ENCODE measurements around the gene FGF11. TPM values are rescaled to one million over a fixed set of nuclear protein-coding genes. Genes with fewer than 3 reads are reported as not detected.

FGF11 gene
- total and polyA plus RNA-seq, 5 donors from 2014 or later = 0.07 to 3.3 (median 0.22) TPM; not detected in 1

GRCh38 chr17:7443499-7444485 lies 4.5 kb downstream of the FGF11 start:
- H3K9me3 Mint-ChIP-seq = peaks cover 0 to 6% (median 0%) of the 10 kb centered on the region in 7 donors
- no peak overlapping the region for H3K4me3 ChIP-seq (ENCODE audit: low read depth, low read length)
- H3K4me3 Mint-ChIP-seq = peak overlapping the region in 1 of 4 donors; percentile 50
- peaks cover 19% of the 10 kb centered on the region for H3K36me3 Mint-ChIP-seq
- peaks cover 4 to 50% (median 22%) of the 10 kb centered on the region in 4 donors for H3K4me1 Mint-ChIP-seq
- no peaks in the 10 kb centered on the region for H3K36me3 ChIP-seq (ENCODE audit: control insufficient read depth, insufficient read depth, low read length)
- no peak overlapping the region for H3K27ac Mint-ChIP-seq
- DNase-seq (no peak), ATAC-seq (ENCODE audit: low read depth in 2 of 2) (no peak)
- no peaks in the 10 kb centered on the region for H3K9me3 ChIP-seq (ENCODE audit: control insufficient read depth in 2 of 2, low read length in 2 of 2)
- H3K4me1 ChIP-seq (ENCODE audit: control insufficient read depth, insufficient read depth, low read length, poor library complexity, severe bottlenecking) = peaks cover 45% of the 10 kb centered on the region
- peaks cover 83% of the 10 kb centered on the region for H3K27me3 Mint-ChIP-seq
- H3K27ac ChIP-seq (ENCODE audit: insufficient read depth, low read length, poor library complexity, severe bottlenecking) = no peak overlapping the region
- peaks cover 34% of the 10 kb centered on the region for H3K27me3 ChIP-seq (ENCODE audit: control insufficient read depth, insufficient read depth, low read length)

GRCh38 chr17:7444682-7445618 lies 5.6 kb downstream of the FGF11 start, which contains the start of gene CHRNB1:
Gene CHRNB1 (plus strand): TSS chr17:7445061. CDS start chr17:7445128, 67 bp downstream.
- peaks cover 18% of the 10 kb centered on the region for H3K36me3 Mint-ChIP-seq
- no peaks in the 10 kb centered on the region for H3K9me3 ChIP-seq (ENCODE audit: control insufficient read depth in 2 of 2, low read length in 2 of 2)
- H3K4me3 ChIP-seq (ENCODE audit: low read depth, low read length) = no peak within 1 kb of the TSS
- H3K4me3 Mint-ChIP-seq = peak within 1 kb of the TSS; percentile 62 to 85 (median 78)
- no peak for ATAC-seq (ENCODE audit: low read depth in 2 of 2)
- H3K27ac ChIP-seq (ENCODE audit: insufficient read depth, low read length, poor library complexity, severe bottlenecking) = no peak within 1 kb of the TSS
- H3K4me1 Mint-ChIP-seq = peaks cover 4 to 42% (median 18%) of the 10 kb centered on the region in 4 donors
- H3K9me3 Mint-ChIP-seq = peaks cover 0 to 6% (median 0%) of the 10 kb centered on the region in 7 donors
- H3K27me3 ChIP-seq (ENCODE audit: control insufficient read depth, insufficient read depth, low read length) = peaks cover 30% of the 10 kb centered on the region
- peaks cover 33% of the 10 kb centered on the region for H3K4me1 ChIP-seq (ENCODE audit: control insufficient read depth, insufficient read depth, low read length, poor library complexity, severe bottlenecking)
- H3K27me3 Mint-ChIP-seq = peaks cover 84% of the 10 kb centered on the region
- no peak for DNase-seq
- H3K27ac Mint-ChIP-seq = peak within 1 kb of the TSS in 2 of 3 donors; percentile 40 to 76
- no peaks in the 10 kb centered on the region for H3K36me3 ChIP-seq (ENCODE audit: control insufficient read depth, insufficient read depth, low read length)

- peaks cover 21% of the 10 kb centered on the region for H3K36me3 Mint-ChIP-seq
- Histone ChIP-seq H3K27me3 (ENCODE audit: control insufficient read depth, insufficient read depth, low read length) (peaks cover 30% of the 10 kb centered on the region), H3K4me3 (ENCODE audit: low read depth, low read length) (no peak overlapping the region), H3K9me3 (ENCODE audit: control insufficient read depth in 2 of 2, low read length in 2 of 2) (no peaks in the 10 kb centered on the region), H3K27ac (ENCODE audit: insufficient read depth, low read length, poor library complexity, severe bottlenecking) (no peak overlapping the region), H3K4me1 (ENCODE audit: control insufficient read depth, insufficient read depth, low read length, poor library complexity, severe bottlenecking) (peaks cover 27% of the 10 kb centered on the region), H3K36me3 (ENCODE audit: control insufficient read depth, insufficient read depth, low read length) (no peaks in the 10 kb centered on the region)
- peaks cover 8 to 38% (median 14%) of the 10 kb centered on the region in 4 donors for H3K4me1 Mint-ChIP-seq
- ATAC-seq (ENCODE audit: low read depth in 2 of 2) (peak; percentile 72 to 83), DNase-seq (peak in 2 of 3 donors; percentile 44 to 64)
- H3K27ac Mint-ChIP-seq = peak overlapping the region in 2 of 3 donors; percentile 40 to 76
- peaks cover 77% of the 10 kb centered on the region for H3K27me3 Mint-ChIP-seq
- peaks cover 0 to 6% (median 0%) of the 10 kb centered on the region in 7 donors for H3K9me3 Mint-ChIP-seq
- peak overlapping the region; percentile 62 to 85 (median 78) for H3K4me3 Mint-ChIP-seq
Measured at GRCh38 chr17:7445619-7445968, 6.3 kb downstream of the FGF11 start.

- no peak overlapping the region for H3K4me3 ChIP-seq (ENCODE audit: low read depth, low read length)
- H3K9me3 Mint-ChIP-seq = peaks cover 0 to 6% (median 0%) of the 10 kb centered on the region in 7 donors
- peaks cover 21% of the 10 kb centered on the region for H3K36me3 Mint-ChIP-seq
- H3K9me3 ChIP-seq (ENCODE audit: control insufficient read depth in 2 of 2, low read length in 2 of 2) = no peaks in the 10 kb centered on the region
- ATAC-seq (ENCODE audit: low read depth in 2 of 2) (no peak), DNase-seq (no peak)
- H3K4me1 ChIP-seq (ENCODE audit: control insufficient read depth, insufficient read depth, low read length, poor library complexity, severe bottlenecking) = peaks cover 21% of the 10 kb centered on the region
- H3K27ac Mint-ChIP-seq = no peak overlapping the region
- peak overlapping the region in 1 of 4 donors; percentile 24 for H3K4me3 Mint-ChIP-seq
- H3K27me3 Mint-ChIP-seq = peaks cover 49% of the 10 kb centered on the region
- peaks cover 13% of the 10 kb centered on the region for H3K27me3 ChIP-seq (ENCODE audit: control insufficient read depth, insufficient read depth, low read length)
- H3K4me1 Mint-ChIP-seq = peaks cover 8 to 33% (median 14%) of the 10 kb centered on the region in 4 donors
- H3K27ac ChIP-seq (ENCODE audit: insufficient read depth, low read length, poor library complexity, severe bottlenecking) = no peak overlapping the region
- H3K36me3 ChIP-seq (ENCODE audit: control insufficient read depth, insufficient read depth, low read length) = no peaks in the 10 kb centered on the region
Measured at GRCh38 chr17:7448461-7448860, 9.1 kb downstream of the FGF11 start.

- H3K36me3 Mint-ChIP-seq = peaks cover 6% of the 10 kb centered on the region
- H3K4me3 ChIP-seq (ENCODE audit: low read depth, low read length) = no peak overlapping the region
- no peaks in the 10 kb centered on the region for H3K9me3 ChIP-seq (ENCODE audit: control insufficient read depth in 2 of 2, low read length in 2 of 2)
- no peak for ATAC-seq (ENCODE audit: low read depth in 2 of 2)
- no peak overlapping the region for H3K27ac ChIP-seq (ENCODE audit: insufficient read depth, low read length, poor library complexity, severe bottlenecking)
- H3K27me3 Mint-ChIP-seq = peaks cover 6% of the 10 kb centered on the region
- H3K9me3 Mint-ChIP-seq = peaks cover 0 to 2% (median 0%) of the 10 kb centered on the region in 7 donors
- H3K36me3 ChIP-seq (ENCODE audit: control insufficient read depth, insufficient read depth, low read length) = peaks cover 9% of the 10 kb centered on the region
- no peaks in the 10 kb centered on the region for H3K27me3 ChIP-seq (ENCODE audit: control insufficient read depth, insufficient read depth, low read length)
- DNase-seq = no peak
- H3K4me3 Mint-ChIP-seq = peak overlapping the region in 2 of 4 donors; percentile 8 to 62
- H3K4me1 Mint-ChIP-seq = peaks cover 12 to 26% (median 17%) of the 10 kb centered on the region in 4 donors
- H3K27ac Mint-ChIP-seq = no peak overlapping the region
- H3K4me1 ChIP-seq (ENCODE audit: control insufficient read depth, insufficient read depth, low read length, poor library complexity, severe bottlenecking) = peaks cover 15% of the 10 kb centered on the region
Measured at GRCh38 chr17:7459961-7460545, 20.7 kb downstream of the FGF11 start.

GRCh38 chr17:7460850-7461660 lies 21.7 kb downstream of the FGF11 start:
- Mint-ChIP-seq H3K9me3 (no peaks in the 10 kb centered on the region), H3K27ac (no peak overlapping the region)

More at GRCh38 chr17:7460850-7461660, 21.7 kb downstream of the FGF11 start:
- Mint-ChIP-seq H3K4me3 (no peak overlapping the region), H3K4me1 (peaks cover 7 to 21% (median 12%) of the 10 kb centered on the region in 4 donors), H3K36me3 (peaks cover 9% of the 10 kb centered on the region), H3K27me3 (no peaks in the 10 kb centered on the region)
- Histone ChIP-seq H3K27me3 (ENCODE audit: control insufficient read depth, insufficient read depth, low read length) (no peaks in the 10 kb centered on the region), H3K4me3 (ENCODE audit: low read depth, low read length) (no peak overlapping the region), H3K36me3 (ENCODE audit: control insufficient read depth, insufficient read depth, low read length) (peaks cover 16% of the 10 kb centered on the region), H3K9me3 (ENCODE audit: control insufficient read depth in 2 of 2, low read length in 2 of 2) (no peaks in the 10 kb centered on the region), H3K4me1 (ENCODE audit: control insufficient read depth, insufficient read depth, low read length, poor library complexity, severe bottlenecking) (peaks cover 8% of the 10 kb centered on the region), H3K27ac (ENCODE audit: insufficient read depth, low read length, poor library complexity, severe bottlenecking) (no peak overlapping the region)
- no peak for DNase-seq
- ATAC-seq (ENCODE audit: low read depth in 2 of 2) = no peak
